NOMO-1 treated with dmso at 0.1 percent for 144 hours (cell line): ENCODE results near the gene SDK1.
"Not testable (repeated sequence)": the region's sequence is repeated elsewhere in the genome, so short reads cannot be mapped to it uniquely, and the experiment has no call there.

Source experiments
- DNase-seq: peaks from one replicate; lab custom pipeline; 2025; ENCODE audit not compliant: unreplicated experiment; lab: John Stamatoyannopoulos, UW

Gene SDK1

GRCh38 chr7:3951316-3952055, 650.4 kb downstream of the SDK1 start:
- no peak for DNase-seq

- DNase-seq, result no peak
Observed at GRCh38 chr7:3953133-3953532, 652.1 kb downstream of the SDK1 start.

- DNase-seq, result no peak
Observed at GRCh38 chr7:3953946-3954345, 652.9 kb downstream of the SDK1 start.

GRCh38 chr7:3955026-3955425, 654.0 kb downstream of the SDK1 start:
- DNase-seq, result no peak

- DNase-seq, result no peak
Observed at GRCh38 chr7:3955751-3956696, 655.0 kb downstream of the SDK1 start.

- DNase-seq, result no peak
Observed at GRCh38 chr7:3956949-3957348, 655.9 kb downstream of the SDK1 start.

GRCh38 chr7:3957472-3958108, 656.5 kb downstream of the SDK1 start:
- no peak for DNase-seq

- no peak for DNase-seq
Observed at GRCh38 chr7:3958109-3958483, 657.0 kb downstream of the SDK1 start.

- DNase-seq, result no peak
Observed at GRCh38 chr7:3959364-3959763, 658.3 kb downstream of the SDK1 start.

- DNase-seq, result no peak
Observed at GRCh38 chr7:3960050-3960763, 659.2 kb downstream of the SDK1 start.

GRCh38 chr7:3960942-3961341, 659.9 kb downstream of the SDK1 start:
- DNase-seq, result no peak

GRCh38 chr7:3961857-3962503, 660.9 kb downstream of the SDK1 start:
- DNase-seq, result no peak

- DNase-seq, result not testable (repeated sequence)
Observed at GRCh38 chr7:3963768-3964167, 662.7 kb downstream of the SDK1 start.

- DNase-seq, result no peak
Observed at GRCh38 chr7:3964980-3965606, 664.0 kb downstream of the SDK1 start.

- DNase-seq, result no peak
Observed at GRCh38 chr7:3965794-3966395, 664.8 kb downstream of the SDK1 start.

- DNase-seq, result no peak
Observed at GRCh38 chr7:3968234-3968633, 667.2 kb downstream of the SDK1 start.

- no peak for DNase-seq
Observed at GRCh38 chr7:3969286-3969685, 668.2 kb downstream of the SDK1 start.

GRCh38 chr7:3971323-3971722, 670.3 kb downstream of the SDK1 start:
- DNase-seq, result no peak

- DNase-seq, result no peak
Observed at GRCh38 chr7:3973264-3973663, 672.2 kb downstream of the SDK1 start.

GRCh38 chr7:3974329-3974728, 673.3 kb downstream of the SDK1 start:
- DNase-seq, result no peak
